Anterior cingulate cortex (tissue), 58 donors: ENCODE measurements around the gene HINFP.
A peak's percentile ranks its signal among the peaks of the same experiment; 100 is the strongest.
"Not testable (repeated sequence)": the region's sequence is repeated elsewhere in the genome, so short reads cannot be mapped to it uniquely, and the experiment has no call there.

Experiments used
- DNase-seq, 58 donors: peaks; one replicate each; lab custom pipeline; 2025; lab: John Stamatoyannopoulos, UW

The HINFP gene

DNA sequence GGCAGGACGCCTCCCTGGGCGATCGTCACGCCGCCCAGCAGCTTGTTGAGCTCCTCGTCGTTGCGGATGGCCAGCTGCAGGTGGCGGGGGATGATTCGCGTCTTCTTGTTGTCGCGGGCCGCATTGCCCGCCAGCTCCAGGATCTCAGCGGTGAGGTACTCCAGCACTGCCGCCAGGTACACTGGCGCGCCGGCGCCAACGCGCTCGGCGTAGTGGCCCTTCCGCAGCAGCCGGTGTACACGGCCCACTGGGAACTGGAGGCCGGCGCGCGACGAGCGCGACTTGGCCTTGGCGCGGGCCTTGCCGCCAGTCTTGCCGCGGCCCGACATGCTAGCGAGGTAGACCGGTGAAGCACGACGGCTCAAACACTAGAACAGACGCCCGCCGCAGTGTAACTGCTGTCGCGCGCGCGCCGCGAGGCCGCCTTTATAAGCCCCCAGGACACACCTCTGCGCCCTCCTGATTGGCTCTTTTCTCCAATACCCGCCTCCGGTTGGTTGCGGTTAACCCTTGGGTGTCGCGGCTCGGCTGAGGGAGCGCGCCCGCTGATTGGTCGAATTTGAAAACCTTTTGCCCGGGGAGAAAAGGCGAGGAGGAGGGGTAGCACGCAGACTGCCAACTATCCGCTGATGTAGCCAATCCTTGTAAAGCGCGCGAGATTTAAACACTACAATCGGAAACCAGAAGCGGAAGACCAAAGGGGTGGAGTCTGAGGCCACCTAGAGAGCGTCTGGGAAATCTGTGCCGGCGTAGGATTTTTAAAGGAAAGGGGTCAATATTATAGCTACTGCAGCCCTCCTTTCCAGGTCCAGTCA lies 26.1 kb upstream of the HINFP start:
- DNase-seq = peak; percentile 93 to 100 (median 99)

DNA sequence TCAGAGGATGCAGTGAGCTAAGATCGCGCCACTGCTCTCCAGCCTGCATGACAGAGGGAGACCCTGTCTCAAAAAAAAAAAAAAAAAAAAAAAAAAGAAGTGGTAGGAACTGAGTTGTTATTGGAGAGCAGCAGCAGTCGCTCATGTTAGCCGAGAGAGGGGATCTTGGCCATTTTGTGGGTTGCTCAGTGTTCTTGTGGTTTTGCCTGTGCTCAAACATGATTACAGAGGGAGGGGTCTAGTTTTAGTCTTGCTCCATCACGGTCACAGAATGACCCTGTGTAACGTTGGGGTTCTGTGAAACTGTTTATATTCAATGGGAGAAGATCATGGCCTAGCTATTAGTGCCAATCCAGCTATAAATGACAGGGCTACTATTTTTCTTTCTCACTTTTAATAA lies 21.7 kb upstream of the HINFP start:
- DNase-seq = no peak

DNA sequence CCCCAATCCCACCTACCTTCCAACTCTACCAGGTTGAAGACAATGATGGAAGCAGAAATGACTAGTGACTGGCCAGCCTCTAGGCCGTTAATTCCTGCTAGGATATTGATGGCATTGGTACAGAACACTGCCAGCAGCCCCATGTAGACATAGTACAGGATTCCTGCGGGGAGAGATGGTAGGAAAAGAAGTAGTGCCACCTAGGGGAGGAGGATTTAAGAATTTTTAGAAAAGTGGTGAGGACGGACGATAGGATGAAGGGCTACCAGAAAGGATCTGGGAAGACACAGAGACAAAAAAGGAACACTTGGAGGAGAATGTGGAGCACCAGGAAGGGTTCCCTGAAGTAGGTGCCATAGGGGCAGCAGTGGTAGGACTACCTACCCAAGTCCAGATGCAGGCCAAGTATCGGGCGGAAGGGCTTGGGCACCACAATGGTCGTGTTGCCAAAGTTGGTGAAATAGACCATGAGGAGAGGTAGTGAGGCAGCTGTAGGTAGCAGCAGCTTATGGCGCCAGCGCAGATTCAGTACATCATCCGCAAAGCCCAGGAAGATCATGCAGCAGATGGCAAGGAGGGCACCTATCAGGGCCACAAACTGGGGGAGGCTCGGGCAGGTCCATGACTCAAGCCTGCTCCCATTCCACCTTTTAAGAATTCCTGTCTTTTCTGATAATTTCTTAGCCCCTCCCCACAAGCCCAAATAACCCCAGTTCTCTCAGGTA lies 21.0 kb upstream of the HINFP start:
- DNase-seq = peak in 1 of 58 donors; percentile 52

DNA sequence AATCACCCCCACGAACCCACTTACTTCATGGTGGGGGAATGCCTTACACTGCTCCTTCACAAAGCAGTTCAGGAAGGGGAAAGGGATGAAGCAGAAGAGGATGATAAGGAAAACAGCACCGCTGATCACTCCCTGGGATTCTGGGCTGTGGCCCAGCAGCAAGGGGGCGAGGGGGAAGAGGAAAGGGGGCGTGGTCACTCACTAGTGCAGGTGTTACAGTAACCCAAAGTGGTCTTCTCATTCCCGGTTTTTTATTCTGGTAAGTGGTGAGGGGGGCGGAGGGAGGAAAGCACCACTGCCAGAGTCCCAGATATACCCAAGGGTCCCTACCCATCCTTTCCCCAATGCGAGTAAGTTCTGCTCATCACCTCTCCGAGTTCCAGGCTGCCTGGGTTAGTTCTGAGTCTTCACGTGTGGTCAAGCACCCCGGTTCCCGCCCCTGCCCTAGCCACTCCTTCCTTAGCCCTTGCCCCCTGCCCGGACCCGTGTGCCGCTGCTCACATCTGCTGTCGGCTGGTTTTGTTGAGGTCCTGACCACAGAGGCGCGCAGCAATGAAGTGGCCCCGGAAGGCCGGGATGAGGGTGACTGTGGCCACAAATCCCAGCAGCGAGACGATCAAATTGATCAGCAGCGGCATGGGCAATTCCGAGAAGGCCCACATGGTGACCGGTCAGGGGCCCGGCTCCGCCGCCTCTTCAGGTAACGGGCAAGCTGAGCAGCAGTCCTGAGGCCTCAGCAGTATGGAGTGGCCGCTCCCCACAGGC lies 20.2 kb upstream of the HINFP start:
- DNase-seq = no peak

DNA sequence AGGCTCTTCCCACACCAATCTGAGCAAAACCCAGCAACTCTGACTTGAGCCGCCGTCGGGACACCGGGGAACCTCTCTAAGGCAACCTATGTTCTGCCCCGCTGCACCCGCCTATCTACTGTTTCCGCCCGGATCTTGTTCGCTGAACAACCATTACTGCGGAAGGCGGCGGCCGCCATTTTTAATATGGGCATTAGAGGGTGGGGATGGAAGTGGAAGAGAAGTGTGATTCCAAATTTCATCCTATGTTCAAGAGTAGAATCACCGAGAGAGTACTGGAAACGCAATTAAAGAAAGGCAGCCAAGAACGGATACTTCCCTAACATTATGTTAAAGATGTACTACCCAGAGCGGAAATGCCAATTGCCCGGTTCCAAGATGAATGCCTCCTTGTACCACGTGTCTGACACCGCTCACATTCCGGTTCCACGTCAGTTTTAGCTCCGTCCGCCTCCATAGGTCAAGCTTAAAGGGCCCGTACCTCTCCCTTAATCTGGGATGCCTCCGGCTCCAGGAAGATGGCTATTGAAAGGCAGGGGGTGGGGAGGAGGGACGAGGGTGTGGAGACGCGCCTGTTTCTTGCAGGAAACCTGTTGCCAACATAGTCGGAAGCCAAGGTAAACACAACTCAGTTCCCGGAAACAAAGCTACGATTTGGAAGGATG lies 19.5 kb upstream of the HINFP start, which contains the start of gene DPAGT1:
Gene DPAGT1, minus strand, starts transcription at position 95 of the 665 bp plus-strand sequence. CDS start 198 bp downstream, outside the sequence.
- peak; percentile 44 to 95 (median 86) for DNase-seq

DNA sequence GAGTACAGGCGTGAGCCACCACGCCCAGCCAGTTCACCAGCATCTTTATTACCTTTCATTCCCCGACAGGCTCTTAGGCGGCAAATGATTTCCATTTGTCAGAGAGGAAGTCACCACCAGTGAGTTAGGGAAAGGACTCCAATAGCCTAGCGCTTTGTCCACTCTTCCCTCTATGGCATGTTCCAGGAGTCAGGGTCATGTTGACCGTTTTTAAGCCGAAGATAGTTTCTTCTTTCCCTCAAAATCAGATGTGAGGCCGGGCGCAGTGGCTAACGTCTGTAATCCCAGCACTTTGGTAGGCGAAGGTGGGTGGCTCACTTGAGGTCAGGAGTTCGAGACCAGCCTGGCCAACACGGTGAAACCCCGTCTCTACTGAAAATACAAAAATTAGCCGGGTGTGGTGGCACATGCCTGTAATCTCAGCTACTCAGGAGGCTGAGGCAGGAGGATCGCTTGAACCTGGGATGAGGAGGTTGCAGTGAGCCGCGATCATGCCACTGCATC lies 18.2 kb upstream of the HINFP start:
- not testable (repeated sequence) for DNase-seq

DNA sequence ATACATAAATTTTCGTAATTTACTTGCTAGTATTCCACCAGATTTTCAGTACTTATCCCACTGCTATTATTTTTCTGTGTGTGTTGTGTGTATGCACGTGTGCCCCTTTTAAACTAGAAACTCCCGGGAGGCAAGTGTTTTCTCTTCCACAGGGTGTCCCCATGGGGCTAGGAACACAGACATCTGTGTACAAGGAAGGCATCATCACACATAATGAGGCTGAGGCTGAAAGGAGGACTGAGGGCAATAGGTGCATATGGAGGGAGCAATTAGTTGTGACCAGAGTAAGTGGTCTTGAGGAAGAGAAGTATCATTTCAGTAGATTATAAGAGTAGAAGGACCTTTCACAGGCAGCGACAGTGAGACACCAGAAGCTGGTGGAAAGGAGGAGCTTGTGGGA lies 17.6 kb upstream of the HINFP start:
- no peak for DNase-seq

DNA sequence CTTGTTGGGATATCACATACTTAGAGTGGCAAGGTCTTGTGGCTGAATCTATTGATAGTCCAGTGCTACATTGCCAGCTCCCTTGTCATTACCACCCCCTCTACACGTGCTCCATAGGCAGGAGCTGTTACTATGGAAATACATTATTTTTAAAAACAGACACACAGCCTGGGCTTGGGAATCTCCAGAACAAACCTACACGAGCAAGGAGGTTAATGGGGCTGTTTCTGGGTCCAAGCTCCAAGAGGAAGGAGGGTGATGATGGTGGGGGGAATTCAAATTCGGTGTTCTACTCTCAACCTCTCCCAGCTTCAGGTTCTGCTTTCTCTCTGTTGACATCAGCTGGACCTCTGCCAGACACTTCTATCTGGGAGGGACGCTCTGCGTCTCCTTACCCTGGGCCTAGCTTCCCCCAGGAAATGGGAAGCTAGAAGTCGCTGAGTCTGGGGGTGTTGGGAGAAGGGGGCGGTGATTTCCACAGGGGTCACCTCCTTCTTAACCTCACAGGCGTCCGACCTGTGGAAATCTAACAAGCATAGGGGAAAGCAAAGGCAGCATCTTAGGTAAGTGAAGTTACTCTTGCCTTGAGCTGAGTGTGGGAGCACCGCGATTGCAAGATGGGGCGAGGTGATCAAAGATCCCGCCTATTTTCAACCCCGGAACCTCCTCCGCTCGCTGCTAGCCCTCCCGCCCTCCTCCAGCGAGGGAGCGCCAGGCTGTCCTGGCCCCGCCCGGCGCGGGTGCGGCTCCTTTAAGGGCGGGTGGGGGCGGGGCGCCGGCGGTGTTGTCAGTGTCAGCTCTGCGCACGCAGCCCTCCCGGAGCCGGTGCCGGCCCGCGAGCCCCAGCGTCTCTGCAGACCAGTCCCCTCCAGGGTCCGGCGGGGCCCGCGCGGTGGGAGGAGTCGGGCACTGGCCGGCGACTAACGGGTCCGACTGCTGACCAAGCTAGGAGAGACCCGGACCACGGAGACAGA lies 14.5 kb upstream of the HINFP start, which contains the start of gene C2CD2L:
Gene C2CD2L, plus strand, starts transcription at position 781 of the 974 bp plus-strand sequence. CDS start 398 bp downstream, outside the sequence.
- DNase-seq = peak; percentile 35 to 92 (median 82)

DNA sequence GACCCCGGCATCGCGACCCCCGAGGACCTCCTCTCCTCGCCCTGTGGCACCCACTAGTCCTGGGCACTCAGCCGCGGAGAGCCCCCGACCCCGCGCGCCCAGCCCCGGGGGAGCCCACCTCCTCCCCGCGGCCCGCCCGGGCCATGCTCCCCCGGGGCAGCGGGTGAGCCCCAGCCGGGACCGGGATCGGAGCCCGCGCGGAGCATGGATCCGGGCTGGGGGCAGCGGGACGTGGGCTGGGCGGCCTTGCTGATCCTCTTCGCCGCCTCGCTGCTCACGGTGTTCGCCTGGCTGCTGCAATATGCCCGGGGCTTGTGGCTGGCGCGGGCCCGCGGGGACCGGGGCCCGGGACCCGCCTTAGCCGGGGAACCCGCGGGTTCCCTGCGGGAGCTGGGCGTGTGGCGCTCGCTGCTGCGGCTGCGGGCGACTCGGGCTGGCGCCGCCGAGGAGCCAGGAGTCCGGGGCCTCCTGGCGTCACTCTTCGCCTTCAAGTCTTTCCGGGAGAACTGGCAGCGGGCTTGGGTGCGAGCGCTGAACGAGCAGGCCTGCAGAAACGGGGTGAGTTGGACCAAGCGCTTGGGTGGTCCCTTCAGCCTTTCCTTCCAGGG lies 13.7 kb upstream of the HINFP start:
- peak in 2 of 58 donors; percentile 16 to 56 for DNase-seq

DNA sequence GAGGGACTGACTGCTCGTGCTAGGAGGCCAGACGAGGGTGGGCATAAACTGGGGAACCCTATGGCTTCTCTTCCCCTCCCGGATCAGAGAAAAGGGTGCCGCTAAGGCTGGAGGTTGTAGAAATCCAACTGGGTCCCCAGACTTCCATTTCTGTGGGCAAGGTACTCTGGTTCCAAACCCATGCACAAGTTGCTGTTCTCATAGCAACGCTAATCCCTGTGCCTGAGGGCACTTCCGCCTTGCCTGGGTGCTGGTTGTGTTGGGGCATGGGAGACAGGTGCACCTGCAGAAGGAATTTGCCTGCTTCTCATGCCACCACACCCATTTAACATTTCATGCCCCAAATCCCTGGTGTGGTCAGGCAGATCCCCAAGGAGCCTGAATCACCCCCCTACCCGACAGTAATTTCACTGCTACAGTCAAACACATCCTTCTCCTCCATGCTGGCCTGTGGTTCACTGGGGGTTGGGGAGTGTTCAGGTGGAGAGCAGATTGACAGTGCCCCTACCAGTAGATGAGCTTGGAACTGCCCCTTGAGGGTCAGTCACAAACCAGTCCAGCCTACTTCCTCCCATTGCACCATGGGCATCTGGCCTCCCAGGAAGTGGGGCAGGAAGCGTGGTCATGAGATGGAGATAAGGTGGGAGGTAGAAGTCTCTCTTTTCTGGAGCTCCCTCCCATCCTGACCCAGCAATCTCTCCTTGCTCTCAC lies 13.1 kb upstream of the HINFP start:
- peak in 15 of 58 donors; percentile 10 to 56 (median 31) for DNase-seq

DNA sequence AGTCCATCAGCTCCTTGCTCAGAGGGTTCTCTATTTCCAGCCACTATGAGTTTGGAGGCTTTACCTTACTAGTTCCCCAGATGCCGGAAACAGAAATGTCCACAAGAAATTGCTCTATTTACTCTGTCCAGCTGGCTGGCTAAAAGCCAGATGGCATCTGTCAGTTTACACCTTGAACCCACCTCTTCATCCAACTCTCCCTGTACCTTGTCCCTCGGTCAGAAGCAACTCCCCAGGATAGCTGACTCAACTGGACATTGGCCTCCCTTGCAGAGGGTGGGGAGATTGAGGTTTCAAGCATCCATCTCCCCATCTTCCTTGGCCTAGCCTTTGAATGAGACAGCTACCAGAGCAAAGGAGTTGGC lies 12.5 kb upstream of the HINFP start:
- no peak for DNase-seq

DNA sequence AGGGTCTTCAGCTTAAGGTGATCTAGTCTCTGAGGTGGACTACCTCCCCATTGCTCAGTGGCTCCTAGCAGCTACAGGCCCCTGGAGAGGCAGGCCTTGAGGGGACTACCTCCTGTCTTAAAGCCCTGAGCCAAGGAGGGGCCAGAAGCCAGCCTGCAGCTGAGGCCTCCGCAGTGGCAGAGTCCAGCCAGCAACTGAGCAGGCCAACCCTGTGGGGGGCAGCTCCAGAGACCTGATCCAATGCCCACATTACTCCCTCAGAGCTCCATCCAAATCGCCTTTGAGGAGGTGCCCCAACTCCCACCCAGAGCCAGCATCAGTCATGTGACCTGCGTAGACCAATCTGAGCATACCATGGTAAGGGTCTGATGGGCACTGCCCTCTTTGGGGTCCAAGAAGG lies 11.5 kb upstream of the HINFP start:
- no peak for DNase-seq

DNA sequence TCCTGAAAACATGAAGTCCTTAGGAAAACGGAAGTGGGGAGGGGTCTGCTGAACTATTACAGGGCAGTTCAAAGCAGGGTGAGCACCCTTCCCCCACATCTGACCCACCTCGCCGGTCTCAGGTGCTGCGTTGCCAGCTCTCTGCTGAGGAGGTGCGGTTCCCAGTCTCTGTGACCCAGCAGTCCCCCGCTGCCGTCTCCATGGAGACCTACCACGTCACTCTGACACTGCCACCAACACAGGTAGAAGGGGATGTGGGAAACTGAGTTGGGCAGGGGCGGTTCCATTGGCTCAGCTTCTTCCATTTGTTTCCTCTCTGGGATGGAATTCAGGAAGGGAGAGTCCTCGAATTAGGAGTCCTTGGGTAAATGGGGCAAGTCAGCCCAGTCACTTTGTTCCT lies 10.9 kb upstream of the HINFP start:
- DNase-seq = peak in 1 of 58 donors; percentile 47

DNA sequence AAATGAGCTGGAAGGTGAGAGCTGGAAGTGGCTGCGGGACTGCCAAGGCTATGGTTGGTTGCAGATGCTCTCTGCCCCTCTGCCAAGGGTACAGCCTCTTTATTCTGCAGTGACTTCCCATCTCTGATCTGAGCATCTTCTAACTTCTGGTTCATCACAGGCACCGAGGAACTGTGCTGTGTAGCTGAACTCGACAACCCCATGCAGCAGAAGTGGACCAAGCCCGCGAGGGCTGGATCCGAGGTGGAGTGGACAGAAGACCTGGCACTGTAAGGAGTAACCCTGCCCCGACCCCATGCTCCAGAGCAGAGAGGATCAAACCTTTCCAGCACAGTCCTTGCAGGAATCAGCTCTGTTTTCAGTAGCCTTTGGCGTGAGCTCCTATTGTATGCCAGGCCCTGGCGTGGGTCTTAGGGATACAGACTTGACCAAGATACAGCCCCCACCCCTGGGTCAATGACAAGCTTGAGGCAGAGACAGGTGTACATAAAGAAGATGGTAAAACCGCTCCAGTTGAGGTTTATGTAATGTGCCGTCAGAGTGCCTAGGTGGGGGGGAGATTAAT lies 9.9 kb upstream of the HINFP start:
- DNase-seq = no peak

DNA sequence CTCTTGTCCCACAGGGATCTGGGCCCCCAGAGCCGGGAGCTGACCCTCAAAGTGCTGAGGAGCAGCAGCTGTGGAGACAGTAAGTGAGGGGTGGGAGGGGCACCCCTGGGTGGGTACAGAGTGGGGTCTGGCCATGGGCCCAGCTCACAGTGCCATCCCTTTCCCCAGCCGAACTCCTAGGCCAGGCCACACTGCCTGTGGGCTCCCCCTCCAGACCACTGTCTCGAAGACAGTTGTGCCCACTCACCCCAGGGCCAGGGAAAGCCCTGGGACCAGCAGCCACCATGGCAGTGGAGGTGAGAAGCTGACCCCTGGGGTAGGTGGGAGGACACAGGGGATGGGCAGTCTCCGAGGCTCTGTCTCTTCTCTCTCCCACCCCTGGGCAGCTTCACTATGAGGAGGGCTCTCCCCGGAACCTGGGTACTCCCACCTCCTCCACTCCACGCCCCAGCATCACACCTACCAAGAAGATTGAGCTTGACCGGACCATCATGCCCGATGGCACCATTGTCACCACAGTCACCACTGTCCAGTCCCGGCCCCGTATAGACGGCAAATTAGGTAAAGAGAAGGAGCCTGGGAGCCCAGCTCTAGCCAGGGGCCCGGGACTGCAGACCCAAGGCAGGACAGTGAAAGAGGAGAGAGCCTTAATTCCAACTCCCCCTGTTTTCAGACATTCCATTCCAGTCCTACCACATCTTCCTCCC lies 8.9 kb upstream of the HINFP start:
- DNase-seq = no peak

DNA sequence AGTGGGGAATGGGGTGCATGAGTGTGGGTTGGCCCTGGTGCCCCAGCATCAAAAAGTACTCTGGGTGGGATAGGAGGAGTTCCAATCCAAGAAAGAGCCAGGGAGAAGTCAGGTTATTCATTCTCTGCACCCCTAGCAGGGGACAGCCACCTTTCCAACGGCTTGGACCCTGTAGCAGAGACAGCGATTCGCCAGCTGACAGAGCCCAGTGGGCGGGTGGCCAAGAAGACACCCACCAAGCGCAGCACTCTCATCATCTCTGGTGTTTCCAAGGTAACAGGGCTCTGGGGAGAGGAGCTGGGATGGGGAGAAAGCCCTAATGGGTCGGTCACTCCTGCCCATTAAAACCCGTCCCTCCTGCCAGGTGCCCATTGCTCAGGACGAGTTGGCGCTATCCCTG lies 7.7 kb upstream of the HINFP start:
- peak in 4 of 58 donors; percentile 11 to 32 (median 22) for DNase-seq

DNA sequence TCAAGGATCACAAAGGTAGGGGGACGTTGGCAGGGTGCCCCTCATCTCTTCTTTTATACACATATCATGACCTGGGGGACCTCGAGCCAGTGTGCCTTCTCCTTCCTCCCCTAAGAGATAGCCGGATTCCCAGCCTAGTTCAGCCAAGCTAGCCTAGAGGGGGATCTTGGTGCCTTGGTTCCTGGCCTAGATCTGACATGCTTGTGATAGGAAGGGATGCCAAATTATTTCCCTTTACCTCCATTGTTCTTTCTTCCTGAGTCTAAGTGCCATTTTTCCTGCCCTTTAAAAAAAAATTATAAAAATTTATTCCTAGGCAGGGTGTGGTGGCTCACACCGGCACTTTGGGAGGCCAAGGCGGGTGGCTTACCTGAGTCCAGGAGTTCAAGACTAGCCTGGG lies 7.0 kb upstream of the HINFP start:
- DNase-seq = no peak
